ENCODE data around the gene INS.

DNA sequence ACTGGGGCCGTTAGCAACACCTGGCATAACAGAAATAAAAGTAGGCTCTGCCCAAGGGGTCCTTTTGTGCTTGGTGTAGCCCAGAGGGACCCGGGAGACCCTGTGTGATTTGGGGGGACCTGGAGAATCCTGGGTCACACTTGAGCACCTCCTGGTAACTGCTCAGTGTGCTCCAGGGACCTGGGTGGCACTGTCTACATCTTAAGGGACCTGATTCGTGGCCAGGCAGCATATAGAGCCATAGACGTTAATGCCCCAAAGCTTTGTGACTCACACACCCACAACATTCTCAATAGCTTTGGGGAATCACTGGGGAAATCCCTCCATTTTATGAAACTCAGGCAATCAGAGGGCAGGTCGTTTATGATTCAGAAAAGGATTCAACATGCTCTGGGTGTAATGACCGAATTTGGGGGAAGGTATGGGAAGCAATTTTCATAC is 18.2 kb downstream of the INS start:
- TF ChIP-seq CTCF (IDR thresholded peaks at IDR 0.05) (no peak), POLR2A (IDR thresholded peaks at IDR 0.05) (no peak)

All from esophagus squamous epithelium (tissue), 4 donors.